MM.1S (cell line): ENCODE data around the gene SEC31B.

Source experiments
- EZH2 ChIP-seq: fragments of 300-600 bp; sonication (generic); optimal IDR thresholded peaks from 2 replicates; pipeline ENCODE3; 2017; ENCODE audit warnings: low read depth, mild to moderate bottlenecking, antibody characterized with exemption, low read length, mixed read lengths
- TF ChIP-seq, protein P1 (sequence below): fragments of 300-600 bp; sonication (generic); IDR thresholded peaks from 2 replicates; pipeline ENCODE4 v1.5.1; 2016; ENCODE audit warnings: antibody characterized with exemption, low read length, mixed read lengths

DNA sequence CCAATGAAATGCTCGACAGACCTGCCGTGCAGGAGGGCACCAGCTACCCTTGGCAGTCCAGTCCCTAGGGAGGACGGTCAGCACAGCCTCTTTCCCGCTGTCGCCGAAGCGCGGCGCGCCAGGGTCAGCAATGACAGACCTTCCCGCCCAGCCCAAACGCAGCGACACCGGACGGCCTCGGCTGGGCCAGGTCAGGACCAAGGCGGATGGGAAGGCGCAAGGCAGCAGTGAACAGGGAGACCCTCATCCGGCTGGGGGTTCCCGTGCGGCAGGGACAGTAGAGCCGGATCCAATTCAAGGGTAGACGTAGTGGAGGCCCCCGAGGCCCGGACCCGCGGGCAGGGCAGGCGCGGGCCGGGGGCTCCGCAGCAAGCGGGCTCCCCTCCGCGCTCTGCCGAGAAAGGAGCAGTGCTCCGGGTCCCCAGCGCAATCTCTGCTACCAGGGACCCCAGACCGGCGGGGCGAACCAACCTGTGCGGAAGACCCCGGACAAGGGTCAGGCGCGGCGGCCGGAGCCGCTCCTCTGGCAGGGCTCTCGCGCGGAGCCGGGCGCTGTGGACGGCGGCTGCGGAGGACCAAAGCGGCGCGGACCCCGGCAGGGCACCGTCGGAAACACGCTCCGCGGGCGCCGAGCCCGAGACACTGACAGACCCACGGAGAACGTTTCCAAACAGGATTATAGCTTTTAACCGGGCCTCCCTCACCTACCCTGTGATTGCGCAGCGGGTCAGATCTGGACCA lies at the start of gene SEC31B:
- TF ChIP-seq, protein P1, sequence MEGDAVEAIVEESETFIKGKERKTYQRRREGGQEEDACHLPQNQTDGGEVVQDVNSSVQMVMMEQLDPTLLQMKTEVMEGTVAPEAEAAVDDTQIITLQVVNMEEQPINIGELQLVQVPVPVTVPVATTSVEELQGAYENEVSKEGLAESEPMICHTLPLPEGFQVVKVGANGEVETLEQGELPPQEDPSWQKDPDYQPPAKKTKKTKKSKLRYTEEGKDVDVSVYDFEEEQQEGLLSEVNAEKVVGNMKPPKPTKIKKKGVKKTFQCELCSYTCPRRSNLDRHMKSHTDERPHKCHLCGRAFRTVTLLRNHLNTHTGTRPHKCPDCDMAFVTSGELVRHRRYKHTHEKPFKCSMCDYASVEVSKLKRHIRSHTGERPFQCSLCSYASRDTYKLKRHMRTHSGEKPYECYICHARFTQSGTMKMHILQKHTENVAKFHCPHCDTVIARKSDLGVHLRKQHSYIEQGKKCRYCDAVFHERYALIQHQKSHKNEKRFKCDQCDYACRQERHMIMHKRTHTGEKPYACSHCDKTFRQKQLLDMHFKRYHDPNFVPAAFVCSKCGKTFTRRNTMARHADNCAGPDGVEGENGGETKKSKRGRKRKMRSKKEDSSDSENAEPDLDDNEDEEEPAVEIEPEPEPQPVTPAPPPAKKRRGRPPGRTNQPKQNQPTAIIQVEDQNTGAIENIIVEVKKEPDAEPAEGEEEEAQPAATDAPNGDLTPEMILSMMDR = no peak
- TF ChIP-seq EZH2 = no peak
